HG02678 (cell line): Measurements from ENCODE around the gene EZH2.

Experiments
- ATAC-seq: cut with Tn5 transposase; IDR thresholded peaks from one replicate; pipeline ENCODE4 v1.9.1; 2021; ENCODE audit warnings: mild to moderate bottlenecking, moderate library complexity; ENCODE audit not compliant: unreplicated experiment

Gene EZH2

DNA sequence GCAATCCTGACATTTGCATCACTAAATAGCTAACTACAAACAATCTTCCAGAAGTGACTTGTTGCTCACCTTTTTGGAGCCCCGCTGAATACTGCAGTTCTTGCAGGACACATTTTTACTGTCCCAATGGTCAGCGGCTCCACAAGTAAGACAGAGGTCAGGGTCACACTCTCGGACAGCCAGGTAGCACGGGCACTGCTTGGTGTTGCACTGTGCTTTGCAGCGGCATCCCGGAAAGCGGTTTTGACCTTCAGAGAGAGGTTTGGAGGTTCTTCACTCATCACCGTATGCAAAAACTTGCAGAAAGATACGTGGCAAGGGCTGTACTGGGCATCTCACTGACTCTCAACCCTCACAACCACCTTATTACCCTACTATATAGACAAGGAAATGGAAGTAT is 70.2 kb downstream of the EZH2 start:
- ATAC-seq: no peak

- ATAC-seq: no peak
Measured at GRCh38 chr7:148811892-148812291, 72.2 kb downstream of the EZH2 start.

GRCh38 chr7:148809856-148810255 is 74.2 kb downstream of the EZH2 start:
- no peak for ATAC-seq

DNA sequence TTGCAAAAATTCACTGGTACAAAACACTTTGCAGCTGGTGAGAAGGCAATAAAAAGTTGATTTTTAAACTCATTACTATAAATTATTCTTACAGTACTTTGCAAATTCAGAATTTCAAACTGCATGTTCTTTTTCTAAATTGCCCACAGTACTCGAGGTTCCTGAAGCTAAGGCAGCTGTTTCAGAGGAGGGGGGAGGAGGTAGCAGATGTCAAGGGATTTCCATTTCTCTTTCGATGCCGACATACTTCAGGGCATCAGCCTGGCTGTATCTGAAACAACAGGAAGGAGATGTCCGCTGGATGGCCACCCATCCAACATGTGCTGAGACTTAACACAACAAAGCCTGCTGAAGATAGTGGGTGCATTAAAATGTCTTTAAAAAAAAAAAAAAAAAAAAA is 76.7 kb downstream of the EZH2 start:
- ATAC-seq: no peak

DNA sequence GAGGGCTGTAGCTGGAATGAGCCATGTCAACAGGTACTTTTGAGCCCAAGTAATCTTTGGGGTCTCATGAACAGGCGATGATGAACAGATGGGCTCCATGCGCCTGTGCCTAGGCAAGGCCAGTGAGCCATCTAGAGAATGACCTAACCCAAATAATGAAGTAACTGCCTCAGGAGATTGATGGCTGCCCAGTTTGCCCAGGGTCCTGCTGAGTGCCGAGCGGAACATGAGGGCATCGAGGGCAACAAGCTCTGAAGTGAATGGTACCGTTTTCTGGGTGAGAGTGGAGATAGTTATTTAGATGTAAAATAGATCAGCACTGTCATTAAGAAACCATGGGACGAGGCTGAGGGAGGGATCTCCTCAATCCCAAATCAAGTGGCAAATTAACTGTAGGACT is 77.9 kb downstream of the EZH2 start:
- no peak for ATAC-seq

- no peak for ATAC-seq
Measured at GRCh38 chr7:148804343-148805235, 79.5 kb downstream of the EZH2 start.

GRCh38 chr7:148803094-148803493 is 81.0 kb downstream of the EZH2 start:
- no peak for ATAC-seq

DNA sequence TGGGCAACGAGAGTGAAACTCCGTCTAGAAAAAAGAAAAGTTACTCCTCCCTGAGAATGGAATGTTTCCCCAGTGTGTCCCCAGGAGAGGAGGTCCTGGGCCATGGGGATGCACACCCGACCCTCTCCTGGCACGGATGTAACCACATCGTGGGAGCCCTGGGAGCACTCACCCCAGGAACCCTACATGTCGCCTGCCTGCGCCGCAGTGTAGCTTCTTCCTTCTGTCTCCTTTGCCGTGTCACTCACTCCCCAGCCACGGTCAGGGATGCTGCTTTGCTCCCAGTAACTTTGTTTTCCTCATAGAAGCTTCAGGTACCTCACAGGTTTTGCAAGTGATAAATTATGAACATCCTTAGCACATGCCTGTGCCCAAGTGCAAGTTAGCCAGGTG is 82.0 kb downstream of the EZH2 start:
- ATAC-seq: no peak

DNA sequence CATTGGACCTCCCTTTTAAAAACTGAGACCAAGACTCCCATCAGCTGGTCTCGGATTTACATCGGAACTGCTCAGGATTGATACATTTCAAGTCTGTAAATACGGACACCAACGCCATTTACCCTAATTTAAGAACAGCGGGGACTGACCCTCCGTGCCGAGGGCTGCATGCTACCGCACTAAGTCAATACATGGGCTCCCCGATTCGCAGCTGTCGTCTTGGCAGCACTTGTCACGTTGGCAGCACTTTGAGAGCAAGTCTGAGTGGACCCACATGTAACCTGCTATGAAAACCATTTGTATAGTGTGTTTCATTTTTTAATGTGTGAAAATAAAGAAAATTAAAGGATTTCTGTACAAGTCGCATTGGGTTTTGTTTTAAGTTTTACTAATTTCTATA is 83.4 kb downstream of the EZH2 start:
- ATAC-seq: no peak

DNA sequence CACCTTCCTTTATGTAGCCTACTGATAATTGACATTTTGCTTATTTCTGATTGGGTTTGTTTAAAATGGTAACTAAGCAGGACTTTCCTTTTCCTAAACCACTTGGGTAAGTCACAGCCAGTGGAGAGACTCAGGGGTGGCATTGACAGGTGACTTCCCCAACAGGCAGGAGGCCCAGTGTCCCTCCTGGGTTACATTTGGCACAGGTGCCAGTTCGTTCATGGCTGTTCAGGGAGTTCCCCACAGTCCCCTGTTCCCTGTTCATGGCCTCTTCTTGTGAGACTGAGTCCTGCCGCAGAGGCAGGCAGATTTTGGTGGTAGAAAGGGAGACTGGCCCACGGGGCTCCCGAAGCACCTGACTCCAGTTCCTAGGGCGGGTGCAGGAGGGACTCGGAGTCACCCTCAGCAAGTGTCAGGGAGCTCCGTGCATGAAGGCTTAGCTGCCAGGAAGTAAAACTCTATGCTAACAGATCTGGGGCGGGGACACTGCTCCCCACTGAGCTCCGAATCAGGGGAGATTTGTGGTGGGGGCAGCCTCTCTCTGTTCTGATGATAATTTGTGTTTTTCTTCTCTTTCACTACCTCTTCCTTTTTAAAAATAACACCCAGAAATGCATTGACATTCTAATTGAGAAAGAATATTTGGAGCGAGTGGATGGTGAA is 84.1 kb downstream of the EZH2 start:
- ATAC-seq: no peak

DNA sequence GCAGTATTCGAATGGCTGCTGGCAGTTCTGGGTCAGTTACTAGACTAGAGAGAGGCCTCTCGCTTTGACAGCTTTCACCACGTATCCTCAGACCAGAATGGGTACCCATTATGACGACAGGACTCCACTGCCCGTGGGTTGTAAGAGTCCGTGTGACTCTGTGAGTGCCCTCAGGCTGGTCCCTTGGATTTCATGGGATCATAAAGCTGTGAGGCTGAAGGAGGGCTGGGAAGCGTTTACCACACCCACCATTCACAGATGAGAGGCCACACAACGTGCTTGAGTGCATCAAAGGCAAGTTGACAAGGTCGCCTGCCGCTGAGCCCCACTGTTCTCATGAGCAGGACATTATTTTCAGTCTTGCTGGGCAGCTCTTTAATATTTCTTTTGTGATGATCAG is 87.2 kb downstream of the EZH2 start:
- ATAC-seq: no peak

DNA sequence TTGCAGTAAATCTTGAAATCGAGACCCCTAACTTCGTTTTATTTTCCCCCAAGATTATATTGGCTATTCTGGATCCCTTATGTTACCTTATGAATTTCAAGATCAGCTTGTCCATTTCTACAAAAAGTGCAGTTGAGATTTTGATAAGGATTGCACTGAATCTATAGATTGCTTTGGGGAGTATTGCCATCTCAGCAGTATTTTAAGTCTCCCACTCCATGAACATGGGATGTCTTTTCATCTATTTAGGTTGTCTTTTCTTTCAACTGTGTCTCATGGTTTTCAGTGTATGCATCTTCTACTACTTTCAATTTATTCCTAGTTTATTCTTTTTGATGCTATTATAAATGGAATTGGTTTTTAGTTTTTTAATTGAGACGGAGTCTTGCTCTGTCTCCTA is 89.6 kb downstream of the EZH2 start:
- no peak for ATAC-seq

- no peak for ATAC-seq
Measured at GRCh38 chr7:148793590-148793989, 90.5 kb downstream of the EZH2 start.

DNA sequence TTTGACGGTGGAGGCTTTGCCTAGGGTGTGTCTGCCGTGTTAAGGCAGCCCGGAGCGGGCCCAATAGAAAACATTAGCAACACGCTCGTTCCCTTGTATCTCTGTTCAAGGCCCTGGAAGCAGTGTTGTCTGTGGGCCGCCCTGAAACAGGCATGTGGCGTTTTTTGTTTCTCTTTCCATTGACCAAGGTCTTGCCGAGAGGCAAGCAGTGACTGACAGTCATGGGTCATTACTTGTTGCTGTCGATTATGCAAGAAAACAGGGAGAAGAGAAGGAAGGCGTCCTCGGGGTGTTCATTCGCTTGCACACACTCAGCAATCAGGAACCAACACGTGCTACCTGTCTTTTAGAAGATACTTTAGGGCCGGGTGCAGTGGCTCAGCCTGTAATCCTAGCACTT is 92.5 kb downstream of the EZH2 start:
- no peak for ATAC-seq

DNA sequence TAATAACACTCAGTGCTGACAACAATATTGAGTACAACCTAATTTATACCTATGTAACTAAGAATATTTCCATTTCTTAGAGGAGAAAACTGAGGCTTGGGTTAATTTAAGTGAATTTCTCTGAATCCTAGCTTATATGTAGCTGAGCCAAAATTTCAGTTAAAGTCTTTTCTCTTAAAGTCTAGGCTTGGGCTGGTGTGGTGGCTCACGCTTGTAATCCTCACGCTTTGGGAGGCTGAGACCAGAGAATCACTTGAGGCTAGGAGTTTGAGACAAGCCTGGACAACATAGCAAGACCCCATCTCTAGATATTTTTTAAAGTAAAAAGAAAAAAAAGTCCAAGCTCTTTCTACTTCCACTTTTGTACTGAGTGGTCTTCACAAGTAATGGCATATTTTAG is 93.2 kb downstream of the EZH2 start:
- ATAC-seq: no peak

- ATAC-seq: no peak
Measured at GRCh38 chr7:148790131-148790726, 93.9 kb downstream of the EZH2 start.

GRCh38 chr7:148789220-148789619 is 94.9 kb downstream of the EZH2 start:
- no peak for ATAC-seq

GRCh38 chr7:148787571-148788295 is 96.4 kb downstream of the EZH2 start:
- ATAC-seq: no peak

DNA sequence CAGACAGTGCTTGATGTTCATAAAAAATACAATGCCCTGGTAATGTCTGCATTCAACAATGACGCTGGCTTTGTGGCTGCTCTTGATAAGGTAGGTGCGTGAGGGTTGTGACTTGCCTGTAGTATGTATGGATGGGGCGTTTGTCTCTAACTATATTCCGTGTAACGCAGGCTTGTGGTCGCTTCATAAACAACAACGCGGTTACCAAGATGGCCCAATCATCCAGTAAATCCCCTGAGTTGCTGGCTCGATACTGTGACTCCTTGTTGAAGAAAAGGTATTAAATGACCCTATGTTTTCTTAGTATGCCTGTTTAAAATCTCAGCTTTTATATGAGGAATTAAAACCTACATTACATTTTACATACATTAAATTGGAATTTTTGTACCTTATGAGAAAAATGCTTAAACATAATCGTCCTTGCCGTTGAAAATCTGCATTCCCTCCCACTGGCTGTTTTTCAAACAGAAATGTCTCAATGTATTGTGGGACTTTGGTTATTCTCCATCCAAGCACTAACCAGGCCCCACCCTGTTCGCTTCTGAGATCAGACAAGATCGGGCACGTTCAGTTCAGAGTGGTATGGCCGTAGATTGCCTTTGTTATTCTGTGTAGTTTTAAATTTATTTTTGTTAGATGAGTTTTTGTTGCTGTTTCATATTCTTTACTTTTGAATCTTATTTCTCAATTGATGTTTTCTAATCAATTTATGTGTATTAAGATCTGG is 100.1 kb downstream of the EZH2 start:
- no peak for ATAC-seq

GRCh38 chr7:148782757-148783456 is 101.2 kb downstream of the EZH2 start:
- ATAC-seq: no peak
